ENCODE results near the gene NOL9.

DNA sequence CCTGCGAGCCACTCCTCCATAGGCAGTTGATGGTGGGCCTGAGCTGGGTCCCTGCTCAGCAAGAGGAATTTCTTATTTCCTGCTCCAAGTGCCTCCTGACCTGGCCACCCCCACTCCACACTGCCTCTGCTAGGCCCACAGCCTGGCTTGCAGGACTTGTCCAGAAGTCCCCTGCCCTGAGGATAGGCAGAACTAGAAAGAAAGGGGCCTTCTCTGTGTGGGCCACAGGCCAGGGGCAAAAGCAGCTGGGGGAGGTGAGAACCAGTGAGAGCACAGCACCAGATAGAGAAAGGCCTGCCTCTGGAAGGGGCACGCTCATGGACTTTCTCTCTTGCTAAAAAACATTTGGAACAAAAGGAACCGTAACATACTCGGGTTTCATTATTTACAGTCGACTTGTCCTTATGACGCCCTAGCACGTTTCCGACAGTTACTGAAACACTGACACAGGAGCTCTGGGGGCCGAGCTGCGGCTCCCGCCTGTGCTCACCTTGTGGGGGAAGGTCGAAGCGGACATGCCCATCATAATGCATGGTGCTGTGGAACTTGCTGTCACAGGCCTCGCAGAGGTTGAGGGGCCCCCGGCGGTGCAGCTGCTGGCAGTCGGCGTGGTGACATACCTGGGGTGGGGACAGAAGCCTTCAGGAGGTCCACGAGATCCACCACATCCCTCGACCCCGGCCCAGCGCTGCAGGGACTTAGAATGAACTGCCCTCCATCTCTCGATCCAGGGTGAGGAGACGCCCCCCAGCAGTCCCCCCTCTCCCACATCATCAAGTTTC is 77.1 kb downstream of the NOL9 start:
- no peak for TF ChIP-seq CHD2 (IDR thresholded peaks at IDR 0.05; ENCODE audit: low read depth, low read length)
- TF ChIP-seq ARHGAP35 (IDR thresholded peaks at IDR 0.05; ENCODE audit: partially characterized antibody) = no peak
- TF ChIP-seq, protein P1, sequence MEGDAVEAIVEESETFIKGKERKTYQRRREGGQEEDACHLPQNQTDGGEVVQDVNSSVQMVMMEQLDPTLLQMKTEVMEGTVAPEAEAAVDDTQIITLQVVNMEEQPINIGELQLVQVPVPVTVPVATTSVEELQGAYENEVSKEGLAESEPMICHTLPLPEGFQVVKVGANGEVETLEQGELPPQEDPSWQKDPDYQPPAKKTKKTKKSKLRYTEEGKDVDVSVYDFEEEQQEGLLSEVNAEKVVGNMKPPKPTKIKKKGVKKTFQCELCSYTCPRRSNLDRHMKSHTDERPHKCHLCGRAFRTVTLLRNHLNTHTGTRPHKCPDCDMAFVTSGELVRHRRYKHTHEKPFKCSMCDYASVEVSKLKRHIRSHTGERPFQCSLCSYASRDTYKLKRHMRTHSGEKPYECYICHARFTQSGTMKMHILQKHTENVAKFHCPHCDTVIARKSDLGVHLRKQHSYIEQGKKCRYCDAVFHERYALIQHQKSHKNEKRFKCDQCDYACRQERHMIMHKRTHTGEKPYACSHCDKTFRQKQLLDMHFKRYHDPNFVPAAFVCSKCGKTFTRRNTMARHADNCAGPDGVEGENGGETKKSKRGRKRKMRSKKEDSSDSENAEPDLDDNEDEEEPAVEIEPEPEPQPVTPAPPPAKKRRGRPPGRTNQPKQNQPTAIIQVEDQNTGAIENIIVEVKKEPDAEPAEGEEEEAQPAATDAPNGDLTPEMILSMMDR (IDR thresholded peaks at IDR 0.05 in 2 of 3, conservative IDR thresholded peaks at IDR 0.05 in 1 of 3; ENCODE audit: insufficient read depth in 2 of 3, low read depth in 1 of 3, low read length in 3 of 3) = no peak
- no peak for TF ChIP-seq ZNF644 (tag; IDR thresholded peaks at IDR 0.05; ENCODE audit: low read depth)
- no peak for TF ChIP-seq GABPA (tag; conservative IDR thresholded peaks at IDR 0.05; ENCODE audit: low read depth)
- no peak for TF ChIP-seq SIN3A (IDR thresholded peaks at IDR 0.05; ENCODE audit: borderline replicate concordance in 2 of 2, control insufficient read depth in 1 of 2, low read depth in 2 of 2, low read length in 2 of 2)
- TF ChIP-seq, protein P2, sequence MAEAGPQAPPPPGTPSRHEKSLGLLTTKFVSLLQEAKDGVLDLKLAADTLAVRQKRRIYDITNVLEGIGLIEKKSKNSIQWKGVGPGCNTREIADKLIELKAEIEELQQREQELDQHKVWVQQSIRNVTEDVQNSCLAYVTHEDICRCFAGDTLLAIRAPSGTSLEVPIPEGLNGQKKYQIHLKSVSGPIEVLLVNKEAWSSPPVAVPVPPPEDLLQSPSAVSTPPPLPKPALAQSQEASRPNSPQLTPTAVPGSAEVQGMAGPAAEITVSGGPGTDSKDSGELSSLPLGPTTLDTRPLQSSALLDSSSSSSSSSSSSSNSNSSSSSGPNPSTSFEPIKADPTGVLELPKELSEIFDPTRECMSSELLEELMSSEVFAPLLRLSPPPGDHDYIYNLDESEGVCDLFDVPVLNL (CRISPR knock-in tag; IDR thresholded peaks at IDR 0.05; ENCODE audit: low read depth) = no peak
- TF ChIP-seq FOXM1 (IDR thresholded peaks at IDR 0.05; ENCODE audit: low read depth) = no peak
- no peak for TF ChIP-seq FOXM1 (CRISPR knock-in tag; IDR thresholded peaks at IDR 0.05; ENCODE audit: low read depth)
- no peak for TF ChIP-seq NFRKB (IDR thresholded peaks at IDR 0.05; ENCODE audit: low read depth)
